ENCODE results near the gene KIF11. TPM values are rescaled to one million over a fixed set of nuclear protein-coding genes. Genes with fewer than 3 reads are reported as not detected.
A peak's percentile ranks its signal among the peaks of the same experiment; 100 is the strongest.

KIF11 gene
- total and polyA plus RNA-seq, 9 of the 15 experiments (the other 6 are each of a cell fraction or from before 2014, with no cell fraction given) = 11.3 to 54.4 (median 29.2) TPM

DNA sequence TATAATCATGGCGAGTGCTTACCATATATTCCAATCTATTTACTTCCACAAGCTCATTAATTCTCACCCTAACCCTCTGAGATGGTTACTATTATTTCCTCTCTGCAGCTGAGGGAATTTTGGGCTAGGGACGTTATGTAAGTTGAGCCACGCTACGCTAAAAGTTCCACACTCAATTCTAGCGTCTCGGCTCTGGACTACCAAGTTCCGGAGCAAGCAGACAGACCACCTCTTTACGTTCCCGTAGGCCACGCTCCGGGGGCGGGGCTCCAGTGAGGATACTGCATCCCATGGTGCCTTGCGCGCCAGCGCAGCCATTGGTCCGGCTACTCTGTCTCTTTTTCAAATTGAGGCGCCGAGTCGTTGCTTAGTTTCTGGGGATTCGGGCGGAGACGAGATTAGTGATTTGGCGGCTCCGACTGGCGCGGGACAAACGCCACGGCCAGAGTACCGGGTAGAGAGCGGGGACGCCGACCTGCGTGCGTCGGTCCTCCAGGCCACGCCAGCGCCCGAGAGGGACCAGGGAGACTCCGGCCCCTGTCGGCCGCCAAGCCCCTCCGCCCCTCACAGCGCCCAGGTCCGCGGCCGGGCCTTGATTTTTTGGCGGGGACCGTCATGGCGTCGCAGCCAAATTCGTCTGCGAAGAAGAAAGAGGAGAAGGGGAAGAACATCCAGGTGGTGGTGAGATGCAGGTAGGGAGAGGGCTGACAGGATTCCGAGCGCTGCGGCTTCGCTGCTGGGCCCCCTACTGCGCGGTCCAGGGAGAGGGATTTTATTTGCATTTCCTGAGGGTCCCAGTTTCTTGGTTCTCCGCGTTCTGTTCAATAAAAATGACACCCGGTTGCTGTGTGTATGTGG is at the start of gene KIF11 (continued):
- TF ChIP-seq, protein P1, sequence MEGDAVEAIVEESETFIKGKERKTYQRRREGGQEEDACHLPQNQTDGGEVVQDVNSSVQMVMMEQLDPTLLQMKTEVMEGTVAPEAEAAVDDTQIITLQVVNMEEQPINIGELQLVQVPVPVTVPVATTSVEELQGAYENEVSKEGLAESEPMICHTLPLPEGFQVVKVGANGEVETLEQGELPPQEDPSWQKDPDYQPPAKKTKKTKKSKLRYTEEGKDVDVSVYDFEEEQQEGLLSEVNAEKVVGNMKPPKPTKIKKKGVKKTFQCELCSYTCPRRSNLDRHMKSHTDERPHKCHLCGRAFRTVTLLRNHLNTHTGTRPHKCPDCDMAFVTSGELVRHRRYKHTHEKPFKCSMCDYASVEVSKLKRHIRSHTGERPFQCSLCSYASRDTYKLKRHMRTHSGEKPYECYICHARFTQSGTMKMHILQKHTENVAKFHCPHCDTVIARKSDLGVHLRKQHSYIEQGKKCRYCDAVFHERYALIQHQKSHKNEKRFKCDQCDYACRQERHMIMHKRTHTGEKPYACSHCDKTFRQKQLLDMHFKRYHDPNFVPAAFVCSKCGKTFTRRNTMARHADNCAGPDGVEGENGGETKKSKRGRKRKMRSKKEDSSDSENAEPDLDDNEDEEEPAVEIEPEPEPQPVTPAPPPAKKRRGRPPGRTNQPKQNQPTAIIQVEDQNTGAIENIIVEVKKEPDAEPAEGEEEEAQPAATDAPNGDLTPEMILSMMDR (IDR thresholded peaks at IDR 0.05 in 2 of 3, conservative IDR thresholded peaks at IDR 0.05 in 1 of 3; ENCODE audit: insufficient read depth in 2 of 3, low read depth in 1 of 3, low read length in 3 of 3) = peak in 1 of 3 experiments; percentile 16; a peak in 1 of 6 replicates
- TF ChIP-seq TCF7 (IDR thresholded peaks at IDR 0.05; ENCODE audit: borderline replicate concordance) (no peak), RBBP5 (IDR thresholded peaks at IDR 0.05; ENCODE audit: borderline replicate concordance, insufficient read depth, low read length, poor library complexity, severe bottlenecking) (peak; percentile 60), TFAM (CRISPR knock-in tag; conservative IDR thresholded peaks at IDR 0.05) (no peak), ZNF140 (CRISPR knock-in tag; IDR thresholded peaks at IDR 0.05) (no peak), SUPT5H (IDR thresholded peaks at IDR 0.05) (peak; percentile 89), E2F1 (CRISPR knock-in tag; IDR thresholded peaks at IDR 0.05) (peak; percentile 91), POLR3G (IDR thresholded peaks at IDR 0.05; ENCODE audit: extremely low read depth, insufficient read length, insufficient replicate concordance) (no peak), HBP1 (CRISPR knock-in tag; IDR thresholded peaks at IDR 0.05) (no peak), KLF13 (tag; IDR thresholded peaks at IDR 0.05; ENCODE audit: borderline replicate concordance, low read depth) (peak; percentile 56; the same call in 1 of the 2 replicates), ZKSCAN8 (CRISPR knock-in tag; IDR thresholded peaks at IDR 0.05) (no peak), NCOA2 (IDR thresholded peaks at IDR 0.05; ENCODE audit: partially characterized antibody in 2 of 2) (no peak), U2AF2 (optimal IDR thresholded peaks at IDR 0.05; ENCODE audit: low read depth, low read length) (no peak), ZNF239 (CRISPR knock-in tag; IDR thresholded peaks at IDR 0.05) (no peak), ZNF146 (CRISPR knock-in tag; IDR thresholded peaks at IDR 0.05; ENCODE audit: unreplicated experiment) (no peak), ZNF444 (CRISPR knock-in tag; IDR thresholded peaks at IDR 0.05) (no peak), ZEB2 (IDR thresholded peaks at IDR 0.05) (0 out of 2 replicates have a peak, but pooled peaks have one; percentile 19), E2F4 (CRISPR knock-in tag; IDR thresholded peaks at IDR 0.05; ENCODE audit: low read depth) (peak; percentile 94), SRSF3 (IDR thresholded peaks at IDR 0.05; ENCODE audit: insufficient read depth, low read length) (no peak), MAFG (tag; conservative IDR thresholded peaks at IDR 0.05) (no peak)
- TF ChIP-seq, protein P2, sequence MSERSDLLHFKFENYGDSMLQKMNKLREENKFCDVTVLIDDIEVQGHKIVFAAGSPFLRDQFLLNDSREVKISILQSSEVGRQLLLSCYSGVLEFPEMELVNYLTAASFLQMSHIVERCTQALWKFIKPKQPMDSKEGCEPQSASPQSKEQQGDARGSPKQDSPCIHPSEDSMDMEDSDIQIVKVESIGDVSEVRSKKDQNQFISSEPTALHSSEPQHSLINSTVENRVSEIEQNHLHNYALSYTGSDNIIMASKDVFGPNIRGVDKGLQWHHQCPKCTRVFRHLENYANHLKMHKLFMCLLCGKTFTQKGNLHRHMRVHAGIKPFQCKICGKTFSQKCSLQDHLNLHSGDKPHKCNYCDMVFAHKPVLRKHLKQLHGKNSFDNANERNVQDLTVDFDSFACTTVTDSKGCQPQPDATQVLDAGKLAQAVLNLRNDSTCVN (CRISPR knock-in tag; IDR thresholded peaks at IDR 0.05) = no peak

All from K562 (cell line).